Measurements from ENCODE around the gene RFTN1.

RFTN1 gene

GRCh38 chr3:16447135-16447534 lies 66.4 kb downstream of the RFTN1 start:
- H3K4me3 ChIP-seq (replicated peaks in 1 of 2; ENCODE audit: low read depth in 2 of 2, low read length in 2 of 2) = no peak overlapping the region
- DNase-seq (ENCODE audit: low read depth in 2 of 2) = no peak
- no peak for TF ChIP-seq CTCF (IDR thresholded peaks at IDR 0.05; ENCODE audit: low read depth, low read length)

- no peak overlapping the region for H3K4me3 ChIP-seq (replicated peaks in 1 of 2; ENCODE audit: low read depth in 2 of 2, low read length in 2 of 2)
- no peak for DNase-seq (ENCODE audit: low read depth in 2 of 2)
- no peak for TF ChIP-seq CTCF (IDR thresholded peaks at IDR 0.05; ENCODE audit: low read depth, low read length)
These were observed 69.2 kb downstream of the RFTN1 start for GRCh38 chr3:16444344-16444743.

GRCh38 chr3:16442730-16443129 lies 70.8 kb downstream of the RFTN1 start:
- no peak overlapping the region for H3K4me3 ChIP-seq (replicated peaks in 1 of 2; ENCODE audit: low read depth in 2 of 2, low read length in 2 of 2)
- no peak for TF ChIP-seq CTCF (IDR thresholded peaks at IDR 0.05; ENCODE audit: low read depth, low read length)
- DNase-seq (ENCODE audit: low read depth in 2 of 2) = no peak

- TF ChIP-seq CTCF (IDR thresholded peaks at IDR 0.05; ENCODE audit: low read depth, low read length) = no peak
- H3K4me3 ChIP-seq (replicated peaks in 1 of 2; ENCODE audit: low read depth in 2 of 2, low read length in 2 of 2) = no peak overlapping the region
- DNase-seq (ENCODE audit: low read depth in 2 of 2) = peak; percentile 48 to 60
These were observed 72.1 kb downstream of the RFTN1 start for GRCh38 chr3:16441371-16441875.

GRCh38 chr3:16439848-16440708 lies 73.4 kb downstream of the RFTN1 start:
- DNase-seq (ENCODE audit: low read depth in 2 of 2) = no peak
- no peak overlapping the region for H3K4me3 ChIP-seq (replicated peaks in 1 of 2; ENCODE audit: low read depth in 2 of 2, low read length in 2 of 2)
- no peak for TF ChIP-seq CTCF (IDR thresholded peaks at IDR 0.05; ENCODE audit: low read depth, low read length)

- DNase-seq (ENCODE audit: low read depth in 2 of 2) = peak; percentile 56 to 76
- TF ChIP-seq CTCF (IDR thresholded peaks at IDR 0.05; ENCODE audit: low read depth, low read length) = no peak
- no peak overlapping the region for H3K4me3 ChIP-seq (replicated peaks in 1 of 2; ENCODE audit: low read depth in 2 of 2, low read length in 2 of 2)
These were observed 74.2 kb downstream of the RFTN1 start for GRCh38 chr3:16439163-16439847.
